Heart right ventricle (tissue), 16 donors: ENCODE measurements around the gene S100G. TPM values are rescaled to one million over a fixed set of nuclear protein-coding genes. Genes with fewer than 3 reads are reported as not detected.
A peak's percentile ranks its signal among the peaks of the same experiment; 100 is the strongest.
"Not testable (repeated sequence)": the region's sequence is repeated elsewhere in the genome, so short reads cannot be mapped to it uniquely, and the experiment has no call there.

ENCODE experiments used
- ATAC-seq, 8 donors: fragments of 200-7000 bp; cut with Tn5 transposase; one replicate each; pipeline ENCODE4 v1.9.1; 2020; ENCODE audit warnings: mild to moderate bottlenecking in 8 of 8, moderate library complexity in 8 of 8, moderate number of reproducible peaks in 1 of 8
- DNase-seq, 2 donors: peaks; one replicate each; pipeline ENCODE4 v3.0.0-alpha.2; 2020
- H3K27ac ChIP-seq, 10 donors: fragments of 200-600 bp; sonication (generic) in 2 of 10; one replicate each; pipeline versions ENCODE4 v1.5.0 to v1.8.0; 2020 to 2022; ENCODE audit warnings: mild to moderate bottlenecking in 3 of 10
- H3K27me3 ChIP-seq, 7 donors: fragments of 200-600 bp; one replicate each; pipeline ENCODE4 v1.8.0; 2021 to 2022; ENCODE audit warnings: mild to moderate bottlenecking in 2 of 7
- H3K36me3 ChIP-seq, 9 donors: fragments of 200-600 bp; sonication (generic) in 1 of 9; one replicate each; pipeline versions ENCODE4 v1.5.0 to v1.8.0; 2020 to 2022; ENCODE audit warnings: mild to moderate bottlenecking in 2 of 9
- H3K4me1 ChIP-seq, 9 donors: fragments of 200-600 bp; sonication (generic) in 1 of 9; one replicate each; pipeline versions ENCODE4 v1.5.0 to v1.8.0; 2020 to 2022; ENCODE audit warnings: mild to moderate bottlenecking in 4 of 9
- H3K4me3 ChIP-seq, 10 donors: fragments of 200-600 bp; sonication (generic) in 2 of 10; one replicate each; pipeline versions ENCODE4 v1.5.0 to v1.8.0; 2020 to 2022; ENCODE audit warnings: mild to moderate bottlenecking in 7 of 10, moderate library complexity in 2 of 10
- H3K9me3 ChIP-seq, 11 donors: fragments of 200-600 bp in 10 of 11; sonication (generic) in 2 of 11; one replicate each; pipeline versions ENCODE4 v1.5.0 to v1.8.0; 2013 to 2022; ENCODE audit warnings: mild to moderate bottlenecking in 2 of 11, control low read depth in 1 of 11, moderate library complexity in 1 of 11
- CTCF ChIP-seq, 9 donors: fragments of 200-600 bp; sonication (generic) in 2 of 9; IDR thresholded peaks; one replicate each; pipeline versions ENCODE4 v1.5.0 to v1.8.0; 2021 to 2022; ENCODE audit warnings: antibody characterized with exemption in 9 of 9, mild to moderate bottlenecking in 5 of 9, moderate library complexity in 1 of 9
- WGBS, 2 donors: extraction: QIAGEN DNeasy Blood & Tissue Kit; methylation state at CpG; one replicate each; pipeline ENCODE4 v1.1.7; 2013; ENCODE audit warnings: inconsistent platforms in 1 of 2; 5-methylcytosine and 5-hydroxymethylcytosine counted together
- intact Hi-C, 10 donors: fragments of 100-400 bp; cut with DNase I; formaldehyde crosslinking; loops; one replicate each; pipeline versions ENCODE4 v1.11.1 to v1.14.2; 2022
- long read RNA-seq, 3 donors: library from polyadenylated mRNA; unstranded; transcript quantifications; one replicate each; pipeline ENCODE4 v2.0.0, GENCODE V29; 2020 to 2021
- polyA plus RNA-seq, 2 donors: library from polyadenylated mRNA; stranded (reverse); fragments of 200-250 nt; gene quantifications; one replicate each; pipeline ENCODE4 v1.2.3, GENCODE V29; 2013
- total RNA-seq, 10 donors: library from RNA; stranded (reverse); fragmentation: NEBNext Ultra II Directional in 3 of 10; extraction: Animal tissue kit (Norgen Biotek cat#: 25700) in 3 of 10; gene quantifications; one replicate each; pipeline versions ENCODE4 v1.2.1 to v1.2.4, GENCODE V29; 2021 to 2023
- donor health status: Arrhythmogenic right ventricular cardiomyopathy.
- donor health status: ischemic (EF 13 %, LVEDD 7.1; RV severe dilation, severe dysfunction).
- donor health status: healthy with polysubstance abuse.
- donor health status: DM: no; HTN: yes; CAD: no.
- donor health status: DM: no; HTN: no; CAD: no.
- donor health status: ischemic (EF 25% LVEDD 6.9; RV normal size, moderate dysfunction).
- donor health status: ischemic (EF 25% LVEDD 5.7; RV mildly dilated, moderate dysfunction).
- donor health status: healthy.
- donor health status: DM: yes; HTN: yes; CAD: no.
- donor health status: Ischemic cardiomyopathy.
- donor health status: ischemic (EF 35%, LVEDD 5.7; RV mildly dilated, moderate dysfunction).
- donor health status: nonischemic (EF 11% LVEDD 7.7; RV severe dilation, severe dysfunction).
- donor health status: DM: yes; HTN: yes; CAD: no.
- donor health status: PGD.
- donor health status: ischemic (EF 29% LVEDD 5.4; RV normal size, mild dysfunction).
- donor health status: nonischemic (EF 23%, LVEDD 6.1; RV moderate dilation, normal function).

Gene S100G
- total RNA-seq (not detected), polyA plus RNA-seq (not detected)
- long read RNA-seq, donor 1 = 0 reads
- long read RNA-seq, donor 2 = 0 reads
- long read RNA-seq, donor 3 = 0 reads

GRCh38 chrX:16649858-16650257 lies at the start of gene S100G:
S100G (plus strand) TSS chrX:16650158; CDS start chrX:16651007, 849 bp downstream.
- no peak for DNase-seq
- ATAC-seq = no peak
- no peak within 1 kb of the TSS for H3K4me3 ChIP-seq
- peaks cover 0 to 13% (median 0%) of the 10 kb centered on the region in 9 donors for H3K36me3 ChIP-seq
- peaks cover 0 to 48% (median 0%) of the 10 kb centered on the region in 7 donors for H3K27me3 ChIP-seq
- intact Hi-C loops = loop anchor here in 1 of 10 donors (10.0 kb wide), 1 partner anchor 215 kb away; no protein-coding TSS in a partner anchor
- no peak for TF ChIP-seq CTCF (IDR thresholded peaks at IDR 0.05)
- H3K9me3 ChIP-seq = no peaks in the 10 kb centered on the region
- H3K27ac ChIP-seq = no peak within 1 kb of the TSS
- 98 to 100% methylated on average over 4 of the region's 4 CpGs for WGBS, 2 donors
- no peaks in the 10 kb centered on the region for H3K4me1 ChIP-seq

GRCh38 chrX:16601885-16602284 lies 48.1 kb upstream of the S100G start:
- ATAC-seq = no peak
- no peak for DNase-seq
- Histone ChIP-seq H3K4me1 (peaks cover 0 to 18% (median 8%) of the 10 kb centered on the region in 9 donors), H3K9me3 (no peaks in the 10 kb centered on the region), H3K27me3 (peaks cover 0 to 5% (median 0%) of the 10 kb centered on the region in 7 donors), H3K36me3 (no peaks in the 10 kb centered on the region), H3K4me3 (no peak overlapping the region), H3K27ac (no peak overlapping the region)
- 65 to 68% methylated on average over 3 to 4 of the region's 4 CpGs for WGBS, 2 donors
- no peak for TF ChIP-seq CTCF (IDR thresholded peaks at IDR 0.05)
- intact Hi-C loops = no loop called here

- H3K27me3 ChIP-seq, DNase-seq, H3K4me3 ChIP-seq, ATAC-seq, H3K9me3 ChIP-seq, H3K36me3 ChIP-seq, intact Hi-C loops: not testable (repeated sequence)
- Histone ChIP-seq H3K4me1 (peaks cover 0 to 18% (median 8%) of the 10 kb centered on the region in 9 donors), H3K27ac (peak overlapping the region in 7 of 10 donors; percentile 40 to 81 (median 69))
- WGBS, 2 donors = 90 to 94% methylated on average over 3 to 6 of the region's 6 CpGs
Observed at GRCh38 chrX:16603235-16603634, 46.7 kb upstream of the S100G start.

- 61 to 77% methylated on average over 4 of the region's 4 CpGs for WGBS, 2 donors
- no peak overlapping the region for H3K4me3 ChIP-seq
- DNase-seq (no peak), ATAC-seq (no peak)
- peaks cover 0 to 4% (median 0%) of the 10 kb centered on the region in 9 donors for H3K36me3 ChIP-seq
- H3K9me3 ChIP-seq = no peaks in the 10 kb centered on the region
- intact Hi-C loops = no loop called here
- H3K27me3 ChIP-seq = peaks cover 0 to 5% (median 0%) of the 10 kb centered on the region in 7 donors
- peak overlapping the region; percentile 40 to 81 (median 69) for H3K27ac ChIP-seq
- TF ChIP-seq CTCF (IDR thresholded peaks at IDR 0.05) = no peak
- H3K4me1 ChIP-seq = peaks cover 0 to 18% (median 8%) of the 10 kb centered on the region in 9 donors
Observed at GRCh38 chrX:16603822-16604221, 46.1 kb upstream of the S100G start.

GRCh38 chrX:16604337-16604736 lies 45.6 kb upstream of the S100G start:
- intact Hi-C loops = no loop called here
- no peaks in the 10 kb centered on the region for H3K9me3 ChIP-seq
- ATAC-seq = peak in 3 of 8 donors; percentile 38 to 70 (median 48)
- H3K36me3 ChIP-seq = peaks cover 0 to 9% (median 0%) of the 10 kb centered on the region in 9 donors
- H3K4me3 ChIP-seq = no peak overlapping the region
- 54 to 70% methylated on average over 2 of the region's 2 CpGs for WGBS, 2 donors
- DNase-seq = no peak
- H3K4me1 ChIP-seq = peaks cover 0 to 18% (median 8%) of the 10 kb centered on the region in 9 donors
- TF ChIP-seq CTCF (IDR thresholded peaks at IDR 0.05) = no peak
- H3K27me3 ChIP-seq = peaks cover 0 to 5% (median 0%) of the 10 kb centered on the region in 7 donors
- peak overlapping the region; percentile 40 to 81 (median 69) for H3K27ac ChIP-seq
